HCT116 (cell line): ENCODE measurements around the gene NRGN. TPM values are rescaled to one million over a fixed set of nuclear protein-coding genes. Genes with fewer than 3 reads are reported as not detected.

Source experiments
- ATAC-seq: fragments of 200-7000 bp; cut with Tn5 transposase; 2 replicates; pipeline ENCODE4 v1.9.1; 2020; ENCODE audit warnings: mild to moderate bottlenecking, moderate library complexity
- BruUV-seq: library from RNA; stranded (reverse); fragments of 400-500 nt; replicated peaks from 2 replicates; lab custom pipeline; 2021; lab: Mats Ljungman, UMichigan
- CTCF ChIA-PET: fragments of 300-600 bp; sonication (Branson Sonifier 250); formaldehyde crosslinking; loops from one replicate; lab custom pipeline; 2021; ENCODE audit warnings: antibody characterized with exemption; lab: Charles Lee
- POLR2A ChIA-PET: fragments of 300-600, 350-600 bp; sonication (Branson Sonifier 250); formaldehyde crosslinking; loops from one replicate; lab custom pipeline; 2021; ENCODE audit warnings: antibody characterized with exemption; lab: Charles Lee
- RAD21 ChIA-PET, 2 experiments: fragments of 300-600 bp; sonication (Branson Sonifier 250); formaldehyde crosslinking; loops; one replicate each; lab custom pipeline; 2023; ENCODE audit warnings: low total read pairs in 2 of 2; ENCODE audit not compliant: uncharacterized antibody in 2 of 2, unreplicated experiment in 2 of 2, low non-redundant PET in 1 of 2; lab: Charles Lee
- DNase-seq: peaks from one replicate; pipeline ENCODE4 v3.0.0-alpha.2; 2010; ENCODE audit warnings: low read depth, low spot score
- H2AFZ ChIP-seq: fragments of 200-600 bp; shearing (Covaris generic), sonication (generic); 2 replicates; pipeline ENCODE4 v1.6.1; 2017; ENCODE audit warnings: low read depth, mixed run types, mixed read lengths, antibody characterized with exemption, low read length; ENCODE audit not compliant: poor library complexity, severe bottlenecking
- H3K27ac ChIP-seq: 2 replicates; pipeline ENCODE4 v1.5.1; 2012; ENCODE audit warnings: low read depth, low read length
- H3K27me3 ChIP-seq: fragments of 200-600 bp; sonication (generic); 2 replicates; pipeline ENCODE4 v1.6.1; 2016; ENCODE audit warnings: mixed run types, low read length, mixed read lengths; ENCODE audit not compliant: insufficient read depth
- H3K36me3 ChIP-seq, 2 experiments: fragments of 200-500 bp in 1 of 2; fragments of 200-600 bp in 1 of 2; sonication (Bioruptor generic) in 1 of 2; sonication (generic) in 1 of 2; 2 replicates each; pipeline versions ENCODE4 v1.5.1 to v1.6.1; 2014 to 2016; ENCODE audit warnings: low read length in 2 of 2, inconsistent platforms in 1 of 2, mixed read lengths in 1 of 2, mixed run types in 1 of 2; ENCODE audit not compliant: insufficient read depth in 2 of 2, control insufficient read depth in 1 of 2
- H3K4me1 ChIP-seq, 2 experiments: fragments of 200-600 bp in 1 of 2; sonication (generic) in 1 of 2; 2 replicates each; pipeline versions ENCODE4 v1.5.1 to v1.6.1; 2012 to 2017; ENCODE audit warnings: low read length in 2 of 2, inconsistent platforms in 1 of 2, mild to moderate bottlenecking in 1 of 2, mixed read lengths in 1 of 2, mixed run types in 1 of 2, moderate library complexity in 1 of 2; ENCODE audit not compliant: insufficient read depth in 2 of 2, control insufficient read depth in 1 of 2
- H3K4me2 ChIP-seq: fragments of 200-600 bp; sonication (generic); 2 replicates; pipeline ENCODE4 v1.6.1; 2017; ENCODE audit warnings: mixed run types, low read length, mixed read lengths
- H3K4me3 ChIP-seq, 2 experiments: fragments of 200-600 bp in 1 of 2; sonication (generic) in 1 of 2; replicated peaks in 1 of 2; 2 replicates each; pipeline ENCODE4 v1.5.1; 2011 to 2016; ENCODE audit warnings: low read length in 2 of 2, control low read depth in 1 of 2, low read depth in 1 of 2, mild to moderate bottlenecking in 1 of 2, mixed read lengths in 1 of 2, mixed run types in 1 of 2
- H3K79me2 ChIP-seq: fragments of 200-600 bp; sonication (generic); 2 replicates; pipeline ENCODE4 v1.6.1; 2017; ENCODE audit warnings: mild to moderate bottlenecking, mixed run types, low read length, moderate library complexity, mixed read lengths; ENCODE audit not compliant: insufficient read depth
- H3K9ac ChIP-seq: fragments of 200-600 bp; sonication (generic); 2 replicates; pipeline ENCODE4 v1.6.1; 2016; ENCODE audit warnings: low read length, mixed read lengths
- H3K9me2 ChIP-seq: fragments of 200-600 bp; sonication (generic), shearing (Covaris generic); 2 replicates; pipeline ENCODE4 v1.6.1; 2017; ENCODE audit warnings: mixed run types, mild to moderate bottlenecking, moderate library complexity; ENCODE audit not compliant: insufficient read depth
- H3K9me3 ChIP-seq, 2 experiments: fragments of 200-500 bp in 1 of 2; fragments of 200-600 bp in 1 of 2; sonication (Bioruptor generic) in 1 of 2; sonication (generic) in 1 of 2; 2 replicates each; pipeline ENCODE4 v1.6.1; 2014 to 2017; ENCODE audit warnings: low read length in 2 of 2, mixed read lengths in 2 of 2, inconsistent platforms in 1 of 2, low read depth in 1 of 2, mild to moderate bottlenecking in 1 of 2, mixed run types in 1 of 2, moderate library complexity in 1 of 2; ENCODE audit not compliant: control insufficient read depth in 1 of 2, insufficient read depth in 1 of 2
- H4K20me1 ChIP-seq: fragments of 200-600 bp; sonication (generic), shearing (Covaris generic); 2 replicates; pipeline ENCODE4 v1.6.1; 2017; ENCODE audit warnings: mixed run types, mild to moderate bottlenecking, moderate library complexity; ENCODE audit not compliant: insufficient read depth
- ELF1 ChIP-seq: IDR thresholded peaks from 2 replicates; pipeline ENCODE4 v1.6.1; 2012; ENCODE audit warnings: low read depth, borderline replicate concordance
- RAD21 ChIP-seq: IDR thresholded peaks from 2 replicates; pipeline ENCODE4 v1.6.1; 2012; ENCODE audit warnings: low read depth, mild to moderate bottlenecking
- SP1 ChIP-seq: IDR thresholded peaks from 2 replicates; pipeline ENCODE4 v1.6.1; 2012; ENCODE audit warnings: low read depth
- SRF ChIP-seq: IDR thresholded peaks from 2 replicates; pipeline ENCODE4 v1.6.1; 2012; ENCODE audit warnings: low read depth
- TCF7L2 ChIP-seq: IDR thresholded peaks from 2 replicates; pipeline ENCODE4 v1.7.0; 2011; ENCODE audit warnings: borderline replicate concordance, inconsistent platforms; ENCODE audit not compliant: insufficient read depth, insufficient read length; ENCODE audit errors: extremely low read depth
- YY1 ChIP-seq: IDR thresholded peaks from 2 replicates; pipeline ENCODE4 v1.6.1; 2011; ENCODE audit warnings: low read length, low read depth, moderate library complexity, mild to moderate bottlenecking; ENCODE audit not compliant: insufficient replicate concordance; ENCODE audit errors: extremely low read depth
- ZNF274 ChIP-seq: fragments of 200-500 bp; sonication (Bioruptor generic); IDR thresholded peaks from 2 replicates; pipeline ENCODE4 v1.6.1; 2014; ENCODE audit warnings: mild to moderate bottlenecking, low read depth, low read length, inconsistent platforms
- intact Hi-C: fragments of 100-400 bp; cut with micrococcal nuclease; formaldehyde crosslinking; loops from 2 replicates; pipeline ENCODE4 v1.10.0; 2022
- total RNA-seq: library from RNA; stranded (reverse); gene quantifications from one replicate; pipeline ENCODE4 v1.2.1, GENCODE V29; 2021; ENCODE audit not compliant: unreplicated experiment
- TF ChIP-seq, protein P1 (sequence below): IDR thresholded peaks from 2 replicates; pipeline ENCODE4 v1.6.1; 2012; ENCODE audit warnings: low read depth

The NRGN gene
- total RNA-seq, 1 experiment from 2014 or later: 33.3 TPM

DNA sequence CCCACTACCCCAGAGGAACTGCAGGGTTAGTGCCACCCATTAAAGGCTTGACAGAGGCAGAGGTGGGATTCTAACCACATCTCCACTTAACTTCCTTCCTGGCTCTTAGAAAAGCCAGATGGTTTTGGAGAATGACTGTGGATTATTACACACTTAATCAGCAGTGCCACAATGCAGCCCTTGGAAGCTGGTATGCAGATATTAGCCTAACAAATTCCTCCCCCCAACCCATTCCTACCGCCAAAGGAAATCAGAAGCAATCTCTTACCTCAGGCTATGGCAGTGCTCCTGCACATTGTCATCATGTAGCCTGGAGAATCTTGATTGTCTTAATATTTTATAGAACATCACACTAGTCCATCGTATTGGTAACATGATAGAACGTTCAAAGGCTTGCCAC is 23.2 kb upstream of the NRGN start:
- Histone ChIP-seq H3K79me2 (no peaks in the 10 kb centered on the region), H3K4me1 (peaks cover 7 to 11% of the 10 kb centered on the region in 2 experiments; a peak in 3 of 4 replicates), H3K4me2 (no peak overlapping the region), H3K27me3 (peaks cover 60% of the 10 kb centered on the region), H3K9me3 (no peaks in the 10 kb centered on the region), H3K4me3 (no peak overlapping the region), H3K9ac (no peak overlapping the region), H4K20me1 (no peaks in the 10 kb centered on the region), H2AFZ (no peak overlapping the region), H3K9me2 (no peaks in the 10 kb centered on the region), H3K36me3 (no peaks in the 10 kb centered on the region), H3K27ac (no peak overlapping the region)
- ChIA-PET POLR2A (interaction anchor here (0.5 kb wide), 1 partner anchor 49 kb away, joined by 4 read pairs; no protein-coding TSS in a partner anchor), RAD21 (no interaction called here), CTCF (interaction anchor here (0.9 kb wide), 1 partner anchor 30 kb away, joined by 3 read pairs; no protein-coding TSS in a partner anchor)
- intact Hi-C loops: no loop called here
- BruUV-seq: no TSS peak
- DNase-seq (no peak), ATAC-seq (no peak)
- no peak for TF ChIP-seq ZNF274
- TF ChIP-seq RAD21: no peak
- TF ChIP-seq TCF7L2: no peak
- TF ChIP-seq ELF1: no peak
- TF ChIP-seq SRF: no peak
- TF ChIP-seq, protein P1, sequence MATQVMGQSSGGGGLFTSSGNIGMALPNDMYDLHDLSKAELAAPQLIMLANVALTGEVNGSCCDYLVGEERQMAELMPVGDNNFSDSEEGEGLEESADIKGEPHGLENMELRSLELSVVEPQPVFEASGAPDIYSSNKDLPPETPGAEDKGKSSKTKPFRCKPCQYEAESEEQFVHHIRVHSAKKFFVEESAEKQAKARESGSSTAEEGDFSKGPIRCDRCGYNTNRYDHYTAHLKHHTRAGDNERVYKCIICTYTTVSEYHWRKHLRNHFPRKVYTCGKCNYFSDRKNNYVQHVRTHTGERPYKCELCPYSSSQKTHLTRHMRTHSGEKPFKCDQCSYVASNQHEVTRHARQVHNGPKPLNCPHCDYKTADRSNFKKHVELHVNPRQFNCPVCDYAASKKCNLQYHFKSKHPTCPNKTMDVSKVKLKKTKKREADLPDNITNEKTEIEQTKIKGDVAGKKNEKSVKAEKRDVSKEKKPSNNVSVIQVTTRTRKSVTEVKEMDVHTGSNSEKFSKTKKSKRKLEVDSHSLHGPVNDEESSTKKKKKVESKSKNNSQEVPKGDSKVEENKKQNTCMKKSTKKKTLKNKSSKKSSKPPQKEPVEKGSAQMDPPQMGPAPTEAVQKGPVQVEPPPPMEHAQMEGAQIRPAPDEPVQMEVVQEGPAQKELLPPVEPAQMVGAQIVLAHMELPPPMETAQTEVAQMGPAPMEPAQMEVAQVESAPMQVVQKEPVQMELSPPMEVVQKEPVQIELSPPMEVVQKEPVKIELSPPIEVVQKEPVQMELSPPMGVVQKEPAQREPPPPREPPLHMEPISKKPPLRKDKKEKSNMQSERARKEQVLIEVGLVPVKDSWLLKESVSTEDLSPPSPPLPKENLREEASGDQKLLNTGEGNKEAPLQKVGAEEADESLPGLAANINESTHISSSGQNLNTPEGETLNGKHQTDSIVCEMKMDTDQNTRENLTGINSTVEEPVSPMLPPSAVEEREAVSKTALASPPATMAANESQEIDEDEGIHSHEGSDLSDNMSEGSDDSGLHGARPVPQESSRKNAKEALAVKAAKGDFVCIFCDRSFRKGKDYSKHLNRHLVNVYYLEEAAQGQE: no peak
- no peak for TF ChIP-seq YY1
- TF ChIP-seq SP1: no peak
